Measurements from ENCODE around the gene CHI3L1. TPM values are rescaled to one million over a fixed set of nuclear protein-coding genes. Genes with fewer than 3 reads are reported as not detected.

CHI3L1 gene
- total and polyA plus RNA-seq, 8 donors: 1.7 to 12.1 (median 7.9) TPM

DNA sequence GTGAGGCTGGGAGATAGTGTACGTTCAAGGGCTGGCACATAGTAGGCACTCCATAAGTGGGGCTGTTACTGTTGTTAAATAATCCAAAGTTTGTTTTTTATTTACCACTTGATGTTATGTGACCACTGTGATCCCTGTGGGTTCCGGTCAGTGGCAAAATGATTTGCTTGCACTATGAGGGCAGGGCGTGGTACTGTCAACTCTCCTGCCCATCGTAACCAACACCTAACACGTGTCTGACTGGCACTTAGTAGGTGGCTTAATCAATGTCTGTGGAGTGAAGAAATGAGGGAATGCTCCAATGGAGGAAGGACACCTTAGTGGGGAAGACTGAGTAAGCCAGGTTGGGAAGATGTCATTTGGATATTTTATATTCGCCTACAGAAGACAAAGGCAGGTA lies 44.4 kb downstream of the CHI3L1 start:
- H3K36me3 ChIP-seq: no peaks in the 10 kb centered on the region
- no peak for DNase-seq
- WGBS, 2 donors: 82 to 84% methylated on average over 6 of the region's 6 CpGs
- peak overlapping the region in 2 of 4 donors; percentile 55 to 63 for H3K27ac ChIP-seq
- TF ChIP-seq CTCF (IDR thresholded peaks at IDR 0.05): no peak
- peaks cover 0 to 6% (median 0%) of the 10 kb centered on the region in 3 donors for H3K4me1 ChIP-seq
- intact Hi-C loops (cut with DNase I): no loop called here
- H3K4me3 ChIP-seq: no peak overlapping the region
- H3K27me3 ChIP-seq: no peaks in the 10 kb centered on the region
- no peaks in the 10 kb centered on the region for H3K9me3 ChIP-seq
- no peak for FAIRE-seq
- no peak for ATAC-seq

DNA sequence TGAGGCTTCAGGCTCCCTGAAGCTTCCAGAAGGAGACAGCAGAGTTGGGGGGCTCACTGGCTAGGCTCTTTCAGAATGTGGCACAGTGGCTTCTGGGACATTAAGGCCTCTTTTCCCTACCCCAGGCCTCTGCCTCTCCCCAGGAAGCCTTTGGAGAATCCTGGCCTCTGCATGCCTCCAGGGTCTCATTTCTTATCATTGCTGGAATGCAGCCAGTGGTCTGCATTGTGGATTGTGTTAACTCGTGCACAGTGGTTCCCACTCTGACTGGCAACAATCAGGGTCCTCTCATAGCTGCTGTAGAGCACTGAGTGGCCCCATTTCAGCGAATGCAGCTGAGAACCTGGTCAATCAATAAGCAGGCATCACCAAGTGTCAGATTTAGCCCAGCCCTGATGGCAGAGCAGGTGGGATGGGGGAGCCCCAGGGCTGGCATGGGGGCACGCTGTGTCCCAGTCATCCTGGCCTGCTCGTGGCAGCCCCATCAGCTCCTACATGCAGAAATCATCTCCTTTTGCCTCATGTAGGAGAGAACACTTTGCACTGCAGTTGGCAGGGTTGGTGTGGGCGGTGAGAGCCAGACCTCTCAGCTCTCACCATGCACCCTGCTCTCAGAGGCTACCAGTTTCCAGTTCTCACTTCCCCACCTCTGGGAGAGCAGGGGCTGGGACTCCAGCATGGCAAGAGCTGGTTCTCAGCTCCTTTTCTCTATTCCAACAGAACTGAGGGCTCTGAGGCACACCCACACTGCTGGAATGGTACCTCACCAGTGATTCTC lies 45.6 kb downstream of the CHI3L1 start:
- Histone ChIP-seq H3K9me3 (no peaks in the 10 kb centered on the region), H3K4me1 (peaks cover 3 to 11% (median 6%) of the 10 kb centered on the region in 3 donors), H3K4me3 (no peak overlapping the region), H3K36me3 (no peaks in the 10 kb centered on the region), H3K27ac (peak overlapping the region in 2 of 4 donors; percentile 0 to 50), H3K27me3 (no peaks in the 10 kb centered on the region)
- WGBS, 2 donors: 54 to 67% methylated on average over 4 to 5 of the region's 5 CpGs
- FAIRE-seq (no peak), DNase-seq (no peak), ATAC-seq (no peak)
- intact Hi-C loops (cut with DNase I): no loop called here
- TF ChIP-seq CTCF (IDR thresholded peaks at IDR 0.05): no peak

DNA sequence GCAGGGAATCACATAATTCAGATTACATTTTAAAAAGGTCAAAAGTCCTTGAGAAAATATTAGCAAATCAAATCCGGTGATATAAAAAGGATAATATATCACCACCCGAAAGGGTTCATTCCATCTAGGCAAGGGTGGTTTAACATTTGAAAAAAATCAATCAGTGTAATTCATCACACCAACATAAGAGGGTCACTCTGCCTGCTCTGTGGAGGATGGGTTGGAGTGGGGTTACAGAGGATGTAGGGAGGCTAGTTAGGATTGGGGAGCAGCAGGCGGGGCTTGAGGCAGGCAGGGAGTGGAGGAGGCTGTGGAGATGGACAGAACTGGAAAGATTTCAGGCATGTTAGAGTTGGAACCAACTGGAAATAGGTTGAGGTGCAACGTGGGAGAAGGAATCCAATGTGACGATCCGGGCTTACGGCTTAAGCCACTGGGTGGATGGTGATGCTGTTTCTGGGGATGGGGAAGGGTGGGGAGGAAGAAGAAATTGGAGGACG lies 46.5 kb downstream of the CHI3L1 start:
- Histone ChIP-seq H3K4me3 (no peak overlapping the region), H3K4me1 (peaks cover 7 to 16% (median 12%) of the 10 kb centered on the region in 3 donors), H3K27ac (peak overlapping the region in 2 of 4 donors; percentile 0 to 50), H3K36me3 (no peaks in the 10 kb centered on the region), H3K27me3 (no peaks in the 10 kb centered on the region), H3K9me3 (no peaks in the 10 kb centered on the region)
- ATAC-seq (no peak), FAIRE-seq (no peak), DNase-seq (no peak)
- no peak for TF ChIP-seq CTCF (IDR thresholded peaks at IDR 0.05)
- intact Hi-C loops (cut with DNase I): no loop called here
- 59 to 61% methylated on average over 8 of the region's 8 CpGs for WGBS, 2 donors

GRCh38 chr1:203138066-203138465 lies 48.4 kb downstream of the CHI3L1 start:
- no peak for TF ChIP-seq CTCF (IDR thresholded peaks at IDR 0.05)
- H3K9me3 ChIP-seq: no peaks in the 10 kb centered on the region
- no peak overlapping the region for H3K4me3 ChIP-seq
- DNase-seq: no peak
- H3K36me3 ChIP-seq: no peaks in the 10 kb centered on the region
- intact Hi-C loops (cut with DNase I): no loop called here
- no peaks in the 10 kb centered on the region for H3K27me3 ChIP-seq
- WGBS, 2 donors: 66 to 69% methylated on average over 3 of the region's 3 CpGs
- peak overlapping the region in 1 of 4 donors; percentile 17 for H3K27ac ChIP-seq
- H3K4me1 ChIP-seq: peaks cover 13 to 23% (median 18%) of the 10 kb centered on the region in 3 donors
- FAIRE-seq: no peak
- ATAC-seq: no peak

- Histone ChIP-seq H3K9me3 (no peaks in the 10 kb centered on the region), H3K36me3 (no peaks in the 10 kb centered on the region), H3K4me3 (no peak overlapping the region), H3K4me1 (peaks cover 13 to 23% (median 18%) of the 10 kb centered on the region in 3 donors), H3K27me3 (no peaks in the 10 kb centered on the region), H3K27ac (no peak overlapping the region)
- 86 to 96% methylated on average over 4 of the region's 4 CpGs for WGBS, 2 donors
- FAIRE-seq: no peak
- no peak for TF ChIP-seq CTCF (IDR thresholded peaks at IDR 0.05)
- no peak for ATAC-seq
- intact Hi-C loops (cut with DNase I): no loop called here
- peak in 1 of 6 donors; percentile 5 for DNase-seq
Measured at GRCh38 chr1:203137324-203137723, 49.2 kb downstream of the CHI3L1 start.

All from pancreas (tissue), 10 donors.